ENCODE data around the gene SELENOM. TPM values are rescaled to one million over a fixed set of nuclear protein-coding genes. Genes with fewer than 3 reads are reported as not detected.

SELENOM gene
- polyA plus RNA-seq, 1 donor (not counting 4 experiments of a cell fraction or from before 2014, with no cell fraction given): 9.1 TPM

GRCh38 chr22:31124290-31124689 lies 16.9 kb upstream of the SELENOM start:
- no peak for TF ChIP-seq EZH2 (IDR thresholded peaks at IDR 0.05; ENCODE audit: low read length)
- no peak for TF ChIP-seq CTCF (optimal IDR thresholded peaks at IDR 0.05 in 1 of 3, IDR thresholded peaks at IDR 0.05 in 1 of 3, conservative IDR thresholded peaks at IDR 0.05 in 1 of 3; ENCODE audit: extremely low read depth in 1 of 3, insufficient read depth in 2 of 3, low read length in 3 of 3)
- Histone ChIP-seq H3K9ac (ENCODE audit: control insufficient read depth, extremely low read depth, insufficient read depth, low read length) (no peak overlapping the region), H3K4me2 (ENCODE audit: control insufficient read depth, extremely low read depth, insufficient read depth, low read depth, low read length) (no peak overlapping the region), H4K20me1 (ENCODE audit: control insufficient read depth, extremely low read depth, insufficient read depth, low read length) (no peaks in the 10 kb centered on the region), H3K36me3 (ENCODE audit: control insufficient read depth in 2 of 2, extremely low read depth in 1 of 2, insufficient read depth in 2 of 2, low read length in 2 of 2) (no peaks in the 10 kb centered on the region), H3K27me3 (ENCODE audit: control insufficient read depth, extremely low read depth, insufficient read depth, low read length) (peaks cover 17% of the 10 kb centered on the region), H3K27ac (ENCODE audit: control insufficient read depth, insufficient read depth, low read length) (no peak overlapping the region), H3K79me2 (ENCODE audit: control insufficient read depth, insufficient read depth, low read length) (no peaks in the 10 kb centered on the region), H3K9me1 (ENCODE audit: control insufficient read depth, extremely low read depth, insufficient read depth, low read length) (no peaks in the 10 kb centered on the region), H3K9me3 (ENCODE audit: control insufficient read depth, low read depth, low read length) (no peaks in the 10 kb centered on the region), H3K4me3 (ENCODE audit: control insufficient read depth in 2 of 3, extremely low read depth in 1 of 3, insufficient read depth in 2 of 3, low read depth in 1 of 3, low read length in 3 of 3) (no peak overlapping the region), H3K4me1 (ENCODE audit: control insufficient read depth, extremely low read depth, insufficient read depth, low read length) (peaks cover 8% of the 10 kb centered on the region), H2AFZ (ENCODE audit: control insufficient read depth, low read length) (no peak overlapping the region)
- FAIRE-seq (no peak), DNase-seq (ENCODE audit: low read depth, low spot score) (no peak)
- dilution Hi-C loops (cut with MboI; ENCODE audit: extremely low pct_ligation_motif_present, low sequenced_read_pairs): no loop called here

GRCh38 chr22:31123292-31123602 lies 15.9 kb upstream of the SELENOM start:
- no peak for FAIRE-seq
- H2AFZ ChIP-seq (ENCODE audit: control insufficient read depth, low read length): no peak overlapping the region
- no peaks in the 10 kb centered on the region for H3K9me3 ChIP-seq (ENCODE audit: control insufficient read depth, low read depth, low read length)

More at GRCh38 chr22:31123292-31123602, 15.9 kb upstream of the SELENOM start:
- H3K36me3 ChIP-seq (ENCODE audit: control insufficient read depth in 2 of 2, extremely low read depth in 1 of 2, insufficient read depth in 2 of 2, low read length in 2 of 2): no peaks in the 10 kb centered on the region
- TF ChIP-seq EZH2 (IDR thresholded peaks at IDR 0.05; ENCODE audit: low read length): no peak
- TF ChIP-seq CTCF (optimal IDR thresholded peaks at IDR 0.05 in 1 of 3, IDR thresholded peaks at IDR 0.05 in 1 of 3, conservative IDR thresholded peaks at IDR 0.05 in 1 of 3; ENCODE audit: extremely low read depth in 1 of 3, insufficient read depth in 2 of 3, low read length in 3 of 3): no peak
- dilution Hi-C loops (cut with MboI; ENCODE audit: extremely low pct_ligation_motif_present, low sequenced_read_pairs): no loop called here
- H3K4me3 ChIP-seq (ENCODE audit: control insufficient read depth in 2 of 3, extremely low read depth in 1 of 3, insufficient read depth in 2 of 3, low read depth in 1 of 3, low read length in 3 of 3): peak overlapping the region in 2 of 3 experiments; percentile 33 to 56
- H3K9ac ChIP-seq (ENCODE audit: control insufficient read depth, extremely low read depth, insufficient read depth, low read length): peak overlapping the region; percentile 48
- no peaks in the 10 kb centered on the region for H4K20me1 ChIP-seq (ENCODE audit: control insufficient read depth, extremely low read depth, insufficient read depth, low read length)
- peaks cover 17% of the 10 kb centered on the region for H3K27me3 ChIP-seq (ENCODE audit: control insufficient read depth, extremely low read depth, insufficient read depth, low read length)
- no peak for DNase-seq (ENCODE audit: low read depth, low spot score)
- peak overlapping the region; percentile 80 for H3K4me2 ChIP-seq (ENCODE audit: control insufficient read depth, extremely low read depth, insufficient read depth, low read depth, low read length)
- H3K9me1 ChIP-seq (ENCODE audit: control insufficient read depth, extremely low read depth, insufficient read depth, low read length): no peaks in the 10 kb centered on the region
- no peaks in the 10 kb centered on the region for H3K79me2 ChIP-seq (ENCODE audit: control insufficient read depth, insufficient read depth, low read length)
- no peak overlapping the region for H3K27ac ChIP-seq (ENCODE audit: control insufficient read depth, insufficient read depth, low read length)
- peaks cover 8% of the 10 kb centered on the region for H3K4me1 ChIP-seq (ENCODE audit: control insufficient read depth, extremely low read depth, insufficient read depth, low read length)

Measured in keratinocyte (primary cell).